ENCODE results near the gene ZCCHC7. TPM values are rescaled to one million over a fixed set of nuclear protein-coding genes. Genes with fewer than 3 reads are reported as not detected.

The ZCCHC7 gene
- total and polyA plus RNA-seq, 10 of the 15 experiments (the other 5 are each of a cell fraction or from before 2014, with no cell fraction given) = 42.9 to 178 (median 53.3) TPM

GRCh38 chr9:37331871-37332270 is 211.5 kb downstream of the ZCCHC7 start:
- 54% methylated on average over 1 of the region's 1 CpG for WGBS (ENCODE audit: insufficient coverage, insufficient replicate concordance, low lambda C conversion rate, missing lambda C conversion rate)
- no peak for DNase-seq (ENCODE audit: low read depth, low spot score)
- POLR2A ChIA-PET = interaction anchor here (1.0 kb wide), 1 partner anchor 65 kb away, joined by 3 read pairs; no protein-coding TSS in a partner anchor
- FAIRE-seq = no peak
- Histone ChIP-seq H3K4me2 (ENCODE audit: control insufficient read depth, insufficient read depth) (no peak overlapping the region), H3K4me1 (ENCODE audit: control insufficient read depth, insufficient read depth, low read length) (peaks cover 7% of the 10 kb centered on the region), H3K9ac (ENCODE audit: control insufficient read depth, insufficient read depth, low read length) (no peak overlapping the region), H3K27me3 (replicated peaks in 1 of 2; ENCODE audit: control insufficient read depth in 2 of 2, insufficient read depth in 2 of 2, low read length in 1 of 2) (no peaks in the 10 kb centered on the region), H3K79me2 (ENCODE audit: control insufficient read depth, insufficient read depth, low read length) (no peaks in the 10 kb centered on the region; the same call in 1 of the 2 replicates), H4K20me1 (ENCODE audit: control insufficient read depth, insufficient read depth) (no peaks in the 10 kb centered on the region), H3K36me3 (ENCODE audit: control insufficient read depth in 2 of 2, insufficient read depth in 2 of 2, low read length in 1 of 2) (no peaks in the 10 kb centered on the region), H2AFZ (ENCODE audit: control insufficient read depth, low read depth, low read length) (no peak overlapping the region), H3K9me3 (replicated peaks; ENCODE audit: control insufficient read depth, insufficient read depth, low read length) (no peaks in the 10 kb centered on the region), H3K4me3 (no peak overlapping the region), H3K27ac (ENCODE audit: control insufficient read depth, insufficient read depth) (peak overlapping the region; percentile 47; the same call in 1 of the 2 replicates)
- RAD21 ChIA-PET (ENCODE audit: unreplicated experiment) = interaction anchor here (1.0 to 6.0 kb wide), 7 partner anchors 8 to 336 kb away, joined by 4 to 33 read pairs (median 9); no protein-coding TSS in a partner anchor
- TF ChIP-seq, protein P1, sequence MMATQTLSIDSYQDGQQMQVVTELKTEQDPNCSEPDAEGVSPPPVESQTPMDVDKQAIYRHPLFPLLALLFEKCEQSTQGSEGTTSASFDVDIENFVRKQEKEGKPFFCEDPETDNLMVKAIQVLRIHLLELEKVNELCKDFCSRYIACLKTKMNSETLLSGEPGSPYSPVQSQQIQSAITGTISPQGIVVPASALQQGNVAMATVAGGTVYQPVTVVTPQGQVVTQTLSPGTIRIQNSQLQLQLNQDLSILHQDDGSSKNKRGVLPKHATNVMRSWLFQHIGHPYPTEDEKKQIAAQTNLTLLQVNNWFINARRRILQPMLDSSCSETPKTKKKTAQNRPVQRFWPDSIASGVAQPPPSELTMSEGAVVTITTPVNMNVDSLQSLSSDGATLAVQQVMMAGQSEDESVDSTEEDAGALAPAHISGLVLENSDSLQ (IDR thresholded peaks at IDR 0.05) = no peak
- no peak for TF ChIP-seq ZNF274 (IDR thresholded peaks at IDR 0.05; ENCODE audit: insufficient read depth, insufficient read length)
- in situ Hi-C loops (cut with MboI) (no loop called here), intact Hi-C loops (cut with micrococcal nuclease; ENCODE audit: unreplicated experiment) (no loop called here)
- SMC1A ChIA-PET (ENCODE audit: uncharacterized antibody, unreplicated experiment) = interaction anchor here (1.0 to 3.0 kb wide), 7 partner anchors 7 to 336 kb away, joined by 3 to 12 read pairs (median 3); no protein-coding TSS in a partner anchor
- CTCF ChIA-PET = interaction anchor here (0.7 to 3.4 kb wide), 7 partner anchors 8 to 458 kb away, joined by 3 to 27 read pairs (median 6); no protein-coding TSS in a partner anchor
- no peak for ATAC-seq
- BruUV-seq (replicated peaks) = no TSS peak

DNA sequence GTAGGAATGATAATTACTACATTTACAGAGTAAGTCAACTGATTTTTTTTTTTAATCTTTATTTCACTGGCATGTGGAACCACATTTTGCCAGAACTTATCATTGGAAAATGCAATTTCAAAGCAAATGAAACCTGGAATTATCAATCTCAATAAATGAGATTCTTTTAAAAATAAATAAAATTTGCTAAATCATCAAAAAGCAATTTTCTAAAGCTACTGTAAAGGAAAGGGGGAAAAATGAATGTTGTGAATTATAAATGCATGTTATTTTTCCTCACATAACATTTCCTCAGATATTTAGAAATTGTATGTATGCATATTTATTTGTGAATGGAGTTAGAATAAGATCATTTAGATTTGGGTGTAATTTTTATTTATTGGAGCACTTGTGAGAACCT is 212.2 kb downstream of the ZCCHC7 start:
- Histone ChIP-seq H4K20me1 (ENCODE audit: control insufficient read depth, insufficient read depth) (no peaks in the 10 kb centered on the region), H3K4me3 (no peak overlapping the region), H3K4me2 (ENCODE audit: control insufficient read depth, insufficient read depth) (no peak overlapping the region), H3K4me1 (ENCODE audit: control insufficient read depth, insufficient read depth, low read length) (peaks cover 7% of the 10 kb centered on the region), H3K9me3 (replicated peaks; ENCODE audit: control insufficient read depth, insufficient read depth, low read length) (no peaks in the 10 kb centered on the region), H3K36me3 (ENCODE audit: control insufficient read depth in 2 of 2, insufficient read depth in 2 of 2, low read length in 1 of 2) (no peaks in the 10 kb centered on the region), H2AFZ (ENCODE audit: control insufficient read depth, low read depth, low read length) (no peak overlapping the region), H3K27ac (ENCODE audit: control insufficient read depth, insufficient read depth) (no peak overlapping the region), H3K9ac (ENCODE audit: control insufficient read depth, insufficient read depth, low read length) (no peak overlapping the region), H3K27me3 (replicated peaks in 1 of 2; ENCODE audit: control insufficient read depth in 2 of 2, insufficient read depth in 2 of 2, low read length in 1 of 2) (no peaks in the 10 kb centered on the region), H3K79me2 (ENCODE audit: control insufficient read depth, insufficient read depth, low read length) (no peaks in the 10 kb centered on the region; the same call in 1 of the 2 replicates)
- ChIA-PET POLR2A (no interaction called here), RAD21 (ENCODE audit: unreplicated experiment) (interaction anchor here (1.0 to 6.0 kb wide), 4 partner anchors 9 to 336 kb away, joined by 3 to 33 read pairs (median 8); no protein-coding TSS in a partner anchor), SMC1A (ENCODE audit: uncharacterized antibody, unreplicated experiment) (interaction anchor here (0.6 to 1.9 kb wide), 3 partner anchors 8 to 311 kb away, joined by 3 to 5 read pairs (median 3); no protein-coding TSS in a partner anchor), CTCF (interaction anchor here (0.8 to 2.6 kb wide), 3 partner anchors 9 to 79 kb away, joined by 3 to 12 read pairs (median 4); no protein-coding TSS in a partner anchor)
- in situ Hi-C loops (cut with MboI) (no loop called here), intact Hi-C loops (cut with micrococcal nuclease; ENCODE audit: unreplicated experiment) (no loop called here)
- ATAC-seq = no peak
- TF ChIP-seq TARDBP (IDR thresholded peaks at IDR 0.05; ENCODE audit: borderline replicate concordance) (no peak), ETV6 (conservative IDR thresholded peaks at IDR 0.05 in 1 of 2, IDR thresholded peaks at IDR 0.05 in 1 of 2; ENCODE audit: borderline replicate concordance in 1 of 2, low read depth in 1 of 2) (no peak), STAT1 (conservative IDR thresholded peaks at IDR 0.05) (no peak), MXI1 (IDR thresholded peaks at IDR 0.05; ENCODE audit: low read depth, low read length) (no peak), HCFC1 (IDR thresholded peaks at IDR 0.05; ENCODE audit: low read length) (no peak), SPI1 (IDR thresholded peaks at IDR 0.05; ENCODE audit: borderline replicate concordance, insufficient read depth, low read depth, low read length) (no peak), NR2C1 (IDR thresholded peaks at IDR 0.05) (no peak), STAT3 (IDR thresholded peaks at IDR 0.05; ENCODE audit: low read depth, low read length) (no peak), FOXM1 (IDR thresholded peaks at IDR 0.05; ENCODE audit: low read depth, low read length) (no peak), RELA (IDR thresholded peaks at IDR 0.05; ENCODE audit: borderline replicate concordance, partially characterized antibody) (no peak), CEBPB (IDR thresholded peaks at IDR 0.05; ENCODE audit: borderline replicate concordance in 1 of 2, low read depth in 2 of 2, low read length in 2 of 2) (no peak), KLF5 (IDR thresholded peaks at IDR 0.05; ENCODE audit: partially characterized antibody) (no peak), EZH2 (IDR thresholded peaks at IDR 0.05; ENCODE audit: borderline replicate concordance, control insufficient read depth, low read depth, low read length) (no peak), JUND (IDR thresholded peaks at IDR 0.05; ENCODE audit: low read depth, low read length) (no peak), ATF7 (IDR thresholded peaks at IDR 0.05; ENCODE audit: low read depth) (no peak)
- DNase-seq (ENCODE audit: low read depth, low spot score) = no peak
- FAIRE-seq = no peak
- no TSS peak for BruUV-seq (replicated peaks)

All from GM12878 (cell line).